GM19372 (cell line): Measurements from ENCODE around the gene AGO1.

Source experiments
- ATAC-seq: cut with Tn5 transposase; IDR thresholded peaks from one replicate; pipeline ENCODE4 v1.9.1; 2021; ENCODE audit warnings: mild to moderate bottlenecking, low read depth, moderate library complexity; ENCODE audit not compliant: unreplicated experiment

Gene AGO1

DNA sequence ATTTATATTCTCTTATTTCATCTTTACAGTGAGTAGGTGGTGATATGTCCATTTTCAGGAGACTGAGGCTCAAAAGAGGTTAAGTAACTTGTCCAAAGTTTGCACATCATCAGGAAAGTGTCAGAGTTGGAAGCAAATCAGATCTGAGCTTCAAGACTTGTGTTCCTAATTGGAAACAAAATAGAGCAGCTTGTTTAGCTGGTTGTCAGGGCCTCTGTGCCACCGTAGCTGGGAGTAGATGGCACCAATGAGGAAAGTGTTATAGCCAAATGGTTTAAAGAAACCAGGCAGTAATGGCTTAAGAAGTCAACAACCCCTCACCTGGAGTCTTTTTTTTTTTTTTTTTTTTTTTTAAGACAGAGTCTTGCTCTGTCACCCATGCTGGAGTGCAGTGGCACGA, 19.7 kb downstream of the AGO1 start:
- no peak for ATAC-seq

- ATAC-seq = no peak
Measured at GRCh38 chr1:35914717-35915116, 31.7 kb downstream of the AGO1 start.

- ATAC-seq = no peak
Measured at GRCh38 chr1:35915693-35916092, 32.7 kb downstream of the AGO1 start.

- no peak for ATAC-seq
Measured at GRCh38 chr1:35923791-35924221, 40.8 kb downstream of the AGO1 start.

DNA sequence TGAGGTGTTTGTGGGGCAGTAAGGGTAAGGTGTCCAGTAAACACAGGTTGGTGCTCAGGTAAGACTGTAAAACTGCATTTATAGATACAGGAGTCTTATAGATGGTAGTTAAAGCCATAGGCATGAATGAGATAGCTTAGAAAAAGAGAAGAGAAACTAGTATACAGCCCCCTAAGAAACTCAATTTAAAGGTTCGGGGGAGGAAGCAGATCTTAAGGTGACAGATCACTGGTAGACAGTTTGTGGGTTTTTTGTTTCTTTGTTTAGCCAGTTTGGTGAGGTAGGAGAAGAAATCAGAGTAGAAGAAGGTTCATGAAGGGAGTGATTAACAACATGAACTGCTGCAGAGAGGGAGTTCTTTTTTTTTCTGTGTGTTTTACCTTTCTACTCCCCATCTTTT, 41.8 kb downstream of the AGO1 start:
- ATAC-seq = no peak

- no peak for ATAC-seq
Measured at GRCh38 chr1:35925741-35926140, 42.7 kb downstream of the AGO1 start.

GRCh38 chr1:35927472-35927871, 44.5 kb downstream of the AGO1 start:
- no peak for ATAC-seq

GRCh38 chr1:35929730-35930592, 47.0 kb downstream of the AGO1 start:
- ATAC-seq = no peak

DNA sequence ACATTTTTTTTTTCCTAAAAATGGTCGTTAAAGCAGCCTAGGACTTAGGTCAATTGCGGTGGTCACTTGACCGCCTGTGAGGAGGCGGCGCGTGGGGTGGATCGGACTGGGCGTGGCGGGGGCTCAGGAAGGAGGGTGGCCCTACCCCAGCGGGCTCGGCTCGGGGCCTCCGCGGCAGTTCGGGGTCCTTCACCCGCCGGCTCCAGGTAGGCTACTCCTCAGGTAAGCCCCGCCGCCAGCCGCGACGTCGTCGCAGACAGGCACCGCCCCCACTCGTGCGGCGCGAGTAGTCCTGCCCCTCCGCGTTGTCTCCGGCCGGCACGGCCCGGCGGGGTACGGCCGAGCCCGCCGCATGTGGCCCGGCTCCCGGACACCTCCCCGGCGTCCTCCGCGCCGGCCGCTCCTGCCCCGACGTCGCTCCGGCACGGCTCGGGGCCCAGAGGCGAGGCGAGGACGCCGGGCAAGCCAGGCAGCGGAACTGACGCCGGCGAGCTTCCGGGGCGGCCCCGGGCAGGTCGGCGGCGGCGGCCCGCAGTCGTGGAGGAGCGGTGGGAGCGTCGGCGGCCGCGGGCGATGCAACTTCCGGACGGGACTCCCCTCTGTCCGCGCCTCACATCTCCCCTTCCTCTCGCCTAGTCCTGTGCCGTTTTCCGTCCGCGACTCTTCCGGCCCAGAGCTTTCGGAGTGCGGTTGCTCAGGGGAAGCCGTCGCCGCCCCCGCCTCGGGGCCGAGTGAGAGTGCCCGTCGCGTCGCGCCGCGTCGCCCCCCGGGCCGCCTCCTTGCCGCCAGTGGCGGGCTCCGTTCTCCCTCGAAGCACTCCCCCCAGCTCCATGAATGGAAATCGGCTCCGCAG, 47.8 kb downstream of the AGO1 start, which contains the start of gene AGO3:
TSS of gene AGO3 (plus strand) at position 513 of the 853 bp plus-strand sequence. CDS start at position 835, 322 bp downstream.
- peak; percentile 85 for ATAC-seq

GRCh38 chr1:35931446-35932157, 48.6 kb downstream of the AGO1 start:
- no peak for ATAC-seq

GRCh38 chr1:35932158-35932636, 49.2 kb downstream of the AGO1 start:
- ATAC-seq = no peak

- no peak for ATAC-seq
Measured at GRCh38 chr1:35932941-35933340, 49.9 kb downstream of the AGO1 start.

GRCh38 chr1:35935442-35936388, 52.7 kb downstream of the AGO1 start:
- no peak for ATAC-seq

DNA sequence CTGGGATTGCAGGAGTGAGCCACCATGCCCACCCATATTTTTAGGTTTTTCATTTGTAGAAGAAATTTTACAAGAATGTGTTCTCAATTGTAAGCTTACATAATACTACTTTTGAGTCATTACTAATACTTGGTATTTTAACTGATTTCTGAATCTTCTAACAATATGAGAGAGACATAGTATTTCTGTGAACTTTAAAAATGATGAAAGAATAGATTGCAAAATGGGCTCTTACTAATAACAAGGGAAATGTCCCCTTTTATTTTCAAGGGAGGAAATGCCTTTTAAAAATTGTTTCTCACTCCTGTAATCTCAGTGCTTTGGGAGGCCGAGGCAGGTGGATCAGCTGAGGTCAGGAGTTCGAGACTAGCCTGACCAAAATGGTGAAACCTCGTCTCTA, 53.8 kb downstream of the AGO1 start:
- ATAC-seq = no peak

DNA sequence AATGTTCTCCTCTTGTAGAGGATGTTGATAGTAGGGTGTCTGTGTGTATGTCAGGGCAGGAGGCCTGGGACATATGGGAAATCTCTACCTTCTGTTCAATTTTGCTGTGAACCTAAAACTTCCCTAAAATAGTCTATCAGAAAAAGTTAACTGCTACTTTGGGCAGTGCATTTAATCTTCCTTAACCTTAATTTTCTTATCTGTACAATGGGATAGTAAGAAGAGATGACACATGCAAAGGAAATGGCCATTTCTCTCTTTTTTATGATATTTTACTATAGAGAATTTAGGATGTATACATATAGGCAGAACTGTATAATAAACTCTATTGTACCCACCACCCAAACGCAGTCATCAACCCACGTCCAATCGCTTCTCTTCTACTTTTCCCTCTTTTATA, 56.5 kb downstream of the AGO1 start:
- no peak for ATAC-seq

GRCh38 chr1:35945327-35945726, 62.3 kb downstream of the AGO1 start:
- ATAC-seq = no peak

DNA sequence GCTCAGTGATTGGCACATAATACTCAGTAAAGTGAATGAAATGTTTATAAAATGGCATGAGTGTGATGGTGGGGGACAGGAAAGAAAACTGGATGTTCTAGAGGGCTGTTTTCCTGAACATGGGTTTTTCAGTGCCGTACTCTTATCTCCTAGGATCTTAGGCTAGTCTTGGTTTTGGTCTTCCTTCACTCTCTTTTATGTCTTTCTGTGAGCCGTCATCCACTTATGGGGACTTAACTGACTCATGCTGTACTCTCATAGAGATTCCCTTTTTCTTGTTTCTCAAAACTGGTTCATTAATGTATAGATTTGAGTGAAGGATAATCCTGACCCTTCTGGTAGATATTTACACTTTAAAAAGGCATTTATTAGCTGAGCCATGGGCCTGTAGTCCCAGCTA, 64.5 kb downstream of the AGO1 start:
- no peak for ATAC-seq

GRCh38 chr1:35958558-35958957, 75.5 kb downstream of the AGO1 start:
- ATAC-seq = no peak

GRCh38 chr1:35959304-35959703, 76.3 kb downstream of the AGO1 start:
- ATAC-seq = no peak

DNA sequence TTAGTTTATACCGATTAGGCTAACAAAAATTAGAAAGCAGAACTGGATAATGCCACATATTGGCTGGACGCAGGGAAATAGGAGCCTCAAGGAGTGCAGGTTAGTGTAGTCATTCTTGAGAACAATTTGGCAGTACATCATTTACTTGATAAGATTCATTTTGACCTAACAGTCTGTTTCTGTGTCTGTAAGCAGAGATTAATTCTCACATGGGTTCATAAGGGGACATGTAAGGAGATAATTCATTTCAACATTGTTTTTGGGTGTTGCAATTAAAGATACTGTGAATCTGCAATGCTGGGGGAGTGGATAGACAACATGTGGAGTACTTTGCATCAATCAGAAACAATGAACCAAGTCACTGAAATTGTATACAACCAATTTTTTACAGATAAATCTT, 79.9 kb downstream of the AGO1 start:
- ATAC-seq = no peak
